Stimulated activated CD8-positive, alpha-beta memory T cell treated with anti-CD3 and anti-CD28 coated beads, Interleukin-7, amount 100 ng/mL, for 4 hours (primary cell): ENCODE measurements around the gene KRTAP10-12.

Experiments
- DNase-seq, 2 donors: peaks; one replicate each; pipeline ENCODE4 v3.0.0-alpha.2; 2020; ENCODE audit warnings: low read depth in 2 of 2

The KRTAP10-12 gene

GRCh38 chr21:44734026-44734745, 37.2 kb downstream of the KRTAP10-12 start:
- no peak for DNase-seq

DNA sequence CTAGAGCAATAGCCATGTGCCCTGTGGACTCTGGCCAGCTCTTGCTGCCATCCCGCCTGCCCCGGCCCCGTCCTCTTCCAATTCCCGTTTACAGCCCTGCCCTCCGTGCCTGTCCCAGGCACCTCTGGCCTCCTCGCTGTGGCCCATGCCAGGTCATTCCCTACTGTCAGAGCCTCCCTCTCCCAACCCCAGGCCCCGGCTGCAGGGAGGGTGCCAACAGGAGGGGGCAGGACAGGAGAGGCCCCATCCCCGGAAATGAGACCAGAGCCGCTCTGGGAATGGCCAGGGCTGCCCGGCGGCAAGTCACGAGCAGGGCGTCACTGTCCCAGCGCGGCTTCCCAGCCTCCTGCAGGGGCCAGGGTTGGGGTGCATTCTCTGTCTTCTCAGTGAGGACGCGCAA, 37.9 kb downstream of the KRTAP10-12 start:
- no peak for DNase-seq

GRCh38 chr21:44735821-44736220, 38.8 kb downstream of the KRTAP10-12 start:
- no peak for DNase-seq

GRCh38 chr21:44736291-44737004, 39.5 kb downstream of the KRTAP10-12 start:
- no peak for DNase-seq

DNA sequence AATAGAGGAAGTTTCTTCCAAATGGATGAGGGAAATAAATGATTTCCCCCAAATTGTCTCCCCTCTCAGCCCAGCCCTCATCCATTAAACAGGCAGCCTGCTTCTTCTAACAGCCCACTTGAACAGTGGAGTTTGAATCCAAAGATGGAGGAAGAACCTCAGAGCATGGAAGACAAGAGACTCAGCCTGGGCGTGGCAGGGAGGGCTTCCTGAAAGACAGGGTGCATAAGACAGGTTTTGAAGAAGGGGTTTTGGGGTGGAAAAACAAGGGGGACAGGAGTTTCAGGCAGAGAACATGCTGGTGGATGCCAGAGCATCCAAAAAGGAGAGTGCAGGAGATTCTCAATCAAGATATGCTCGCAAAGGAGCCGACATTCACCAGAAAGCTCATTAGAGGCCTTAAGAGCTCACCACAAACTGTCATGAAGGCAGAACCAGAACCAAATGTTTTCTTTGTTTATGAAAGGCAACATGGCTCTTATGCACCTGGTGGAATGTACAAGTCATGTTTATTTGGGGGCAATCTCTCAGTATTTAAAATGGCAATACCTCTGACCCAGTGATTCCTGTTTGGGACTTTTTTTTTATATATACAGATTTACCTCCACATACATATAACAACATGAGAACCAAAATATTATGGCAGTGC, 40.9 kb downstream of the KRTAP10-12 start:
- DNase-seq = no peak

- no peak for DNase-seq
These were observed 41.6 kb downstream of the KRTAP10-12 start for GRCh38 chr21:44738621-44739020.

DNA sequence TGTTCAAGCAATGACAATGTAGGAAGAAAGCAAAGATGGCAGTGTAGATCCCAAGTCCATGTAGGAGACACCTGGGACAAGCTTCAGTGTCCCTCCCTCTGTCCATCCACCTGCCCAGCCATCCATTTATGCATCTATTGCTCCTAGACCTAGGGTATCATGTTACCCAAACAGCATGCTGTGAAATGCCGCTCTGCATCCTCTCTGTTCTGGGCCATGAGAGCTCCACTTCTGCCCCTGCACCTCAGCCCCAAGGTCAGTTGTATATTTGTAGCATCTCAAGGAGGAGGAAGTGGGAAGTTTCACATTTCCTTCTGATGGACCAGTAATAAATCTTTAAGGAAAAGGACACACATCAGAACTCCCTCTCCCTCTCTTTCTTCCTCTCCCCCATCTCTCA, 42.3 kb downstream of the KRTAP10-12 start:
- no peak for DNase-seq

DNA sequence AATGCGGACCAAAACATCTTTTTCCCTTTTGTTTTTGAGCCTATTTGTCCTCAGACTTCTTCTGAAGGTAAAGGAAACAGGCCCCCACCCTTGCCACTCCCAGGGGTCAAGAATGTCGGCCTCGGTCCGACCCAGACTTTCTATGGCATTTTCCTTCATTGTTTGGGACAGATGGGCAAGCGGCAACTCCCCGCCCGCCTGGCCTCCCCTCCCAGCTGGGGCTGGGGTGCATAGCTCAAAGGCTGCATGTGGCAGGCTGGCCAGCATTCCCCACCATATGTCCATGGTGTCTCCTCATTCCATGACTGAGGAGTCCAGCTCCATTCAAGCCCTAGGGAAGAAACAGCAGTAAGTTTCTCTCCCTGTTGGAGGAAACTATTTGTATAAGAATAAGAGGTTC, 43.8 kb downstream of the KRTAP10-12 start:
- no peak for DNase-seq

DNA sequence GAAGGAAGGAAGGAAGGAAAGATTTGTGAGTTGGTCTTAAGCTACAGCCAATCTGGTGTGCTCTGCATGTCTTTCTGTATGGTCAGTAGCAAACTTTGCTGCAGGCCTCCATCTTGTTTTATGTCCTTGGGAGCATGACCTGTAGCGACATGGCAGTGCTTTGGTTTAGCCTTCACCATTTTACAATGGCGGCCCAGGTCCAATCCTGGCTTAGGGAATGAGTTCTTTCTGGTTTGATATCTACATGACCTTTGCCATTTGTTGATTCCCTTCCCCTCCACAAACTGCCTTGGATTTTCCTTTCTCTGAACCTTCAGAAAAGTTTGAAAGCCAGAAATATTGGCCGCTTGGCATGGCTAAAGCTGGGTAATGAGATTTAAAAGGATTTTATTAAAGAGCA, 44.9 kb downstream of the KRTAP10-12 start:
- DNase-seq = no peak

GRCh38 chr21:44742418-44743153, 45.6 kb downstream of the KRTAP10-12 start:
- no peak for DNase-seq
